Measurements from ENCODE around the gene ZNF384.

Gene ZNF384

GRCh38 chr12:6639151-6639801 is 49.9 kb downstream of the ZNF384 start:
- Histone ChIP-seq H3K79me2 (ENCODE audit: control insufficient read depth, insufficient read depth, low read length, poor library complexity) (no peaks in the 10 kb centered on the region), H3K4me2 (ENCODE audit: low read length) (no peak overlapping the region), H2BK5ac (ENCODE audit: low read depth, low read length, poor library complexity) (no peak overlapping the region), H4K12ac (ENCODE audit: low read depth, low read length) (no peak overlapping the region), H4K8ac (ENCODE audit: low read depth, low read length) (no peak overlapping the region), H3K9me3 (ENCODE audit: insufficient read depth, low read depth, low read length) (peaks cover 3% of the 10 kb centered on the region), H2AFZ (ENCODE audit: insufficient read depth, low read length, poor library complexity) (no peak overlapping the region), H2AK5ac (ENCODE audit: low read length) (no peak overlapping the region), H3K14ac (ENCODE audit: low read length) (no peak overlapping the region), H3K27ac (ENCODE audit: low read depth, low read length) (no peak overlapping the region), H3K18ac (ENCODE audit: low read length) (no peak overlapping the region), H3K36me3 (ENCODE audit: control insufficient read depth in 1 of 2, insufficient read depth in 2 of 2, low read length in 2 of 2) (no peaks in the 10 kb centered on the region), H3K4ac (ENCODE audit: low read depth, low read length) (no peak overlapping the region), H3K9ac (ENCODE audit: low read length) (no peak overlapping the region), H3K27me3 (ENCODE audit: insufficient read depth, low read length) (no peaks in the 10 kb centered on the region), H3K23ac (ENCODE audit: low read length) (no peak overlapping the region), H3K4me3 (ENCODE audit: low read depth, low read length) (no peak overlapping the region), H4K91ac (ENCODE audit: low read depth, low read length) (no peak overlapping the region), H2BK12ac (ENCODE audit: low read length) (no peak overlapping the region), H3K4me1 (ENCODE audit: control insufficient read depth in 1 of 2, insufficient read depth in 2 of 2, low read length in 2 of 2) (peaks cover 8 to 10% of the 10 kb centered on the region in 2 experiments), H3K79me1 (ENCODE audit: low read length) (no peaks in the 10 kb centered on the region), H2BK120ac (ENCODE audit: insufficient read depth, low read length, poor library complexity) (no peak overlapping the region)
- no peak for DNase-seq
- WGBS (ENCODE audit: extremely low coverage, insufficient coverage, insufficient read length) = no CpG with 5 or more reads among the region's 11 CpGs

DNA sequence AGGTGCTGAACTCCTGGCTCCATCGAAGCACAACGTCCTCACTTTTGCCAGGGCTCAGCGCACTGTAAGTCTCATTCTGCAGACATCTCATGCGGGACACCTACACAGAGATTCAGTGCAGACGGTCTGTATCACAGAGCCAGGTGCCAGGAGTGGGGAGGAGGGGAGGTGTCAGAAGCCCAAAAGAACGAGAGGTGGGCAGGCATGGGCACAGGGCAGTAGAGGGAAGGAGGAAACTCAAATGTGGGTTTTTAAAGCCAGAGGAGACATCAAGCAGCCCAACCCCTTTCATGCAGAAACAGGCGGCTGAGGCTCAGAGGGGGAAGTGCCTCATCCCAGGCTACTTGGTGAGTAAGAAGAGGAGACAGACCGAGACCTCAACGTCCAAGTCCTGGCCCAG is 50.9 kb downstream of the ZNF384 start:
- Histone ChIP-seq H3K4me2 (ENCODE audit: low read length) (no peak overlapping the region), H3K23ac (ENCODE audit: low read length) (no peak overlapping the region), H3K14ac (ENCODE audit: low read length) (no peak overlapping the region), H3K79me2 (ENCODE audit: control insufficient read depth, insufficient read depth, low read length, poor library complexity) (no peaks in the 10 kb centered on the region), H3K79me1 (ENCODE audit: low read length) (no peaks in the 10 kb centered on the region), H3K27me3 (ENCODE audit: insufficient read depth, low read length) (no peaks in the 10 kb centered on the region), H3K4me1 (ENCODE audit: control insufficient read depth in 1 of 2, insufficient read depth in 2 of 2, low read length in 2 of 2) (peaks cover 8 to 10% of the 10 kb centered on the region in 2 experiments), H4K8ac (ENCODE audit: low read depth, low read length) (no peak overlapping the region), H3K4ac (ENCODE audit: low read depth, low read length) (no peak overlapping the region), H3K4me3 (ENCODE audit: low read depth, low read length) (no peak overlapping the region), H2AK5ac (ENCODE audit: low read length) (no peak overlapping the region), H3K18ac (ENCODE audit: low read length) (no peak overlapping the region), H4K91ac (ENCODE audit: low read depth, low read length) (no peak overlapping the region), H3K36me3 (ENCODE audit: control insufficient read depth in 1 of 2, insufficient read depth in 2 of 2, low read length in 2 of 2) (no peaks in the 10 kb centered on the region), H4K12ac (ENCODE audit: low read depth, low read length) (no peak overlapping the region), H2BK5ac (ENCODE audit: low read depth, low read length, poor library complexity) (no peak overlapping the region), H3K9me3 (ENCODE audit: insufficient read depth, low read depth, low read length) (peaks cover under 1% of the 10 kb centered on the region), H3K9ac (ENCODE audit: low read length) (no peak overlapping the region), H3K27ac (ENCODE audit: low read depth, low read length) (no peak overlapping the region), H2BK12ac (ENCODE audit: low read length) (no peak overlapping the region), H2BK120ac (ENCODE audit: insufficient read depth, low read length, poor library complexity) (no peak overlapping the region), H2AFZ (ENCODE audit: insufficient read depth, low read length, poor library complexity) (no peak overlapping the region)
- DNase-seq = no peak
- no CpG with 5 or more reads among the region's 9 CpGs for WGBS (ENCODE audit: extremely low coverage, insufficient coverage, insufficient read length)

GRCh38 chr12:6635856-6636531 is 53.2 kb downstream of the ZNF384 start, which contains the start of gene LPAR5:
LPAR5 (minus strand) TSS chr12:6635959; CDS start chr12:6621248, 14,711 bp downstream.
- no peak within 1 kb of the TSS for H3K23ac ChIP-seq (ENCODE audit: low read length)
- H2BK12ac ChIP-seq (ENCODE audit: low read length) = no peak within 1 kb of the TSS
- no peak within 1 kb of the TSS for H2BK120ac ChIP-seq (ENCODE audit: insufficient read depth, low read length, poor library complexity)
- no peaks in the 10 kb centered on the region for H3K79me1 ChIP-seq (ENCODE audit: low read length)
- no peak within 1 kb of the TSS for H3K9ac ChIP-seq (ENCODE audit: low read length)
- no peak within 1 kb of the TSS for H3K18ac ChIP-seq (ENCODE audit: low read length)
- H2BK5ac ChIP-seq (ENCODE audit: low read depth, low read length, poor library complexity) = no peak within 1 kb of the TSS
- no peak within 1 kb of the TSS for H4K12ac ChIP-seq (ENCODE audit: low read depth, low read length)
- no peak within 1 kb of the TSS for H3K4me2 ChIP-seq (ENCODE audit: low read length)
- H3K4me3 ChIP-seq (ENCODE audit: low read depth, low read length) = no peak within 1 kb of the TSS
- H3K79me2 ChIP-seq (ENCODE audit: control insufficient read depth, insufficient read depth, low read length, poor library complexity) = no peaks in the 10 kb centered on the region
- H3K4me1 ChIP-seq (ENCODE audit: control insufficient read depth in 1 of 2, insufficient read depth in 2 of 2, low read length in 2 of 2) = peaks cover 17 to 18% of the 10 kb centered on the region in 2 experiments
- DNase-seq = no peak
- no peak within 1 kb of the TSS for H2AFZ ChIP-seq (ENCODE audit: insufficient read depth, low read length, poor library complexity)
- H3K27ac ChIP-seq (ENCODE audit: low read depth, low read length) = no peak within 1 kb of the TSS
- H2AK5ac ChIP-seq (ENCODE audit: low read length) = no peak within 1 kb of the TSS
- H3K36me3 ChIP-seq (ENCODE audit: control insufficient read depth in 1 of 2, insufficient read depth in 2 of 2, low read length in 2 of 2) = no peaks in the 10 kb centered on the region
- H4K8ac ChIP-seq (ENCODE audit: low read depth, low read length) = no peak within 1 kb of the TSS
- WGBS (ENCODE audit: extremely low coverage, insufficient coverage, insufficient read length) = no CpG with 5 or more reads among the region's 18 CpGs
- no peak within 1 kb of the TSS for H3K14ac ChIP-seq (ENCODE audit: low read length)
- no peak within 1 kb of the TSS for H3K4ac ChIP-seq (ENCODE audit: low read depth, low read length)
- no peaks in the 10 kb centered on the region for H3K9me3 ChIP-seq (ENCODE audit: insufficient read depth, low read depth, low read length)
- H4K91ac ChIP-seq (ENCODE audit: low read depth, low read length) = no peak within 1 kb of the TSS
- H3K27me3 ChIP-seq (ENCODE audit: insufficient read depth, low read length) = no peaks in the 10 kb centered on the region

- H3K14ac ChIP-seq (ENCODE audit: low read length) = no peak overlapping the region
- peaks cover 17 to 18% of the 10 kb centered on the region in 2 experiments for H3K4me1 ChIP-seq (ENCODE audit: control insufficient read depth in 1 of 2, insufficient read depth in 2 of 2, low read length in 2 of 2)
- H3K4me3 ChIP-seq (ENCODE audit: low read depth, low read length) = no peak overlapping the region
- no peak overlapping the region for H3K27ac ChIP-seq (ENCODE audit: low read depth, low read length)
- H3K79me2 ChIP-seq (ENCODE audit: control insufficient read depth, insufficient read depth, low read length, poor library complexity) = no peaks in the 10 kb centered on the region
- no peak for DNase-seq
- H3K9me3 ChIP-seq (ENCODE audit: insufficient read depth, low read depth, low read length) = no peaks in the 10 kb centered on the region
- no peaks in the 10 kb centered on the region for H3K27me3 ChIP-seq (ENCODE audit: insufficient read depth, low read length)
- H3K23ac ChIP-seq (ENCODE audit: low read length) = no peak overlapping the region
- H4K8ac ChIP-seq (ENCODE audit: low read depth, low read length) = no peak overlapping the region
- no peak overlapping the region for H4K12ac ChIP-seq (ENCODE audit: low read depth, low read length)
- no peak overlapping the region for H3K4ac ChIP-seq (ENCODE audit: low read depth, low read length)
- H2BK5ac ChIP-seq (ENCODE audit: low read depth, low read length, poor library complexity) = no peak overlapping the region
- no peak overlapping the region for H4K91ac ChIP-seq (ENCODE audit: low read depth, low read length)
- H3K4me2 ChIP-seq (ENCODE audit: low read length) = no peak overlapping the region
- no peak overlapping the region for H2AK5ac ChIP-seq (ENCODE audit: low read length)
- no peaks in the 10 kb centered on the region for H3K79me1 ChIP-seq (ENCODE audit: low read length)
- H3K18ac ChIP-seq (ENCODE audit: low read length) = no peak overlapping the region
- no peaks in the 10 kb centered on the region for H3K36me3 ChIP-seq (ENCODE audit: control insufficient read depth in 1 of 2, insufficient read depth in 2 of 2, low read length in 2 of 2)
- H2AFZ ChIP-seq (ENCODE audit: insufficient read depth, low read length, poor library complexity) = no peak overlapping the region
- H2BK12ac ChIP-seq (ENCODE audit: low read length) = no peak overlapping the region
- no CpG with 5 or more reads among the region's 5 CpGs for whole genome bisulfite sequencing (ENCODE audit: extremely low coverage, insufficient coverage, insufficient read length)
- H3K9ac ChIP-seq (ENCODE audit: low read length) = no peak overlapping the region
- no peak overlapping the region for H2BK120ac ChIP-seq (ENCODE audit: insufficient read depth, low read length, poor library complexity)
Measured at GRCh38 chr12:6635375-6635855, 53.8 kb downstream of the ZNF384 start.

Data from trophoblast cell (in vitro differentiated cells and primary cell).